GM23338 (cell line): ENCODE data around the gene SPC24.

Source experiments
- EZH2 ChIP-seq: fragments of 200-600 bp; sonication (generic); IDR thresholded peaks from one replicate; pipeline ENCODE4 v1.8.0; 2017; ENCODE audit warnings: antibody characterized with exemption, mild to moderate bottlenecking, low read depth; ENCODE audit not compliant: unreplicated experiment
- EZH2phosphoT487 ChIP-seq: fragments of 200-600 bp; sonication (generic); IDR thresholded peaks from one replicate; pipeline ENCODE4 v1.8.1; 2018; ENCODE audit warnings: antibody characterized with exemption; ENCODE audit not compliant: unreplicated experiment
- JUNB ChIP-seq: IDR thresholded peaks from one replicate; pipeline ENCODE4 v1.6.1; 2016; ENCODE audit warnings: antibody characterized with exemption; ENCODE audit not compliant: unreplicated experiment
- NANOG ChIP-seq: IDR thresholded peaks from 2 replicates; pipeline ENCODE4 v1.6.1; 2016; ENCODE audit warnings: antibody characterized with exemption, borderline replicate concordance
- POLR2AphosphoS5 ChIP-seq: IDR thresholded peaks from 2 replicates; pipeline ENCODE4 v1.6.1; 2016; ENCODE audit warnings: antibody characterized with exemption, low read depth
- ZNF331 ChIP-seq: fragments of 250-450 bp; sonication (Bioruptor Pico); IDR thresholded peaks from 2 replicates; pipeline ENCODE4 v1.5.0; 2020; ENCODE audit warnings: low read depth, mild to moderate bottlenecking, moderate library complexity
- TF ChIP-seq, protein P1 (sequence below), 2 experiments: fragments of 200-600 bp in 1 of 2; sonication (generic) in 1 of 2; conservative IDR thresholded peaks; 2 replicates each; pipeline versions ENCODE4 v1.5.1 to v1.6.1; 2016 to 2017; ENCODE audit warnings: antibody characterized with exemption in 2 of 2, low read depth in 2 of 2, mild to moderate bottlenecking in 2 of 2, moderate library complexity in 1 of 2
- TF ChIP-seq, protein P2 (sequence below): IDR thresholded peaks from one replicate; pipeline ENCODE4 v1.6.1; 2018; ENCODE audit warnings: antibody characterized with exemption; ENCODE audit not compliant: unreplicated experiment
- TF ChIP-seq, protein P3 (sequence below): fragments of 250-450 bp; sonication (Bioruptor Pico); IDR thresholded peaks from 2 replicates; pipeline ENCODE4 v1.5.0; 2020; ENCODE audit warnings: mild to moderate bottlenecking, moderate library complexity

DNA sequence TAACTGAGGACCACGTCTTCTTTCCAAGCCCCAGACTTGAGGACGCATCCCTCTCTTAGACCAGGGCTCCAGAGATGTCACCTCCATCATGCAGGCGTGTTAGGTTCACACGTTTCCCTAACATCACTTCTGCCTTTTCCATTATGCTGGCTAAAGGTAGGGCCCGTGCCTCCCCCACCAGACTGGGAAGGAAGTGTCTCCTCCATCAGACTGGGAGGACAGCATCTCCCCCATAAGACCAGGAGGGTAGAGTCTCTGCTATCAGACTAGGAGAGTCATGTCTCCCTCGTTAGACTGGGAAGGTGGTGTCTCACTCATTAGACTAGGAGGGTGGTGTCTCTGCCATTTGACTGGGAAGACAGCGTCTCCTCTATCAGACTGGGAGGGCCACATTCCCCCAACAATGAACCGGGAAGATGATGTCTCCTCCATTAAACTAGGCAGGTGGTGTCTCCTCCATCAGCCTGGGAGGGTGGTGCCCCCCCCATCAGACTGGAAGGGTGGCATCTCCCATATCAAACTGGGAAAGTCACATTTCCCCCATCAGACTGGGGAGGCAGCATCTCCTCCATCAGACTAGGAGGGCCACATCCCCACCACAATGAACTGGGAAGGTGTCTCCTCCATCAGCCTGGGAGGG is 18.1 kb upstream of the SPC24 start:
- TF ChIP-seq POLR2AphosphoS5 (no peak), EZH2 (no peak), EZH2phosphoT487 (no peak), NANOG (no peak), ZNF331 (no peak), JUNB (no peak)
- TF ChIP-seq, protein P1, sequence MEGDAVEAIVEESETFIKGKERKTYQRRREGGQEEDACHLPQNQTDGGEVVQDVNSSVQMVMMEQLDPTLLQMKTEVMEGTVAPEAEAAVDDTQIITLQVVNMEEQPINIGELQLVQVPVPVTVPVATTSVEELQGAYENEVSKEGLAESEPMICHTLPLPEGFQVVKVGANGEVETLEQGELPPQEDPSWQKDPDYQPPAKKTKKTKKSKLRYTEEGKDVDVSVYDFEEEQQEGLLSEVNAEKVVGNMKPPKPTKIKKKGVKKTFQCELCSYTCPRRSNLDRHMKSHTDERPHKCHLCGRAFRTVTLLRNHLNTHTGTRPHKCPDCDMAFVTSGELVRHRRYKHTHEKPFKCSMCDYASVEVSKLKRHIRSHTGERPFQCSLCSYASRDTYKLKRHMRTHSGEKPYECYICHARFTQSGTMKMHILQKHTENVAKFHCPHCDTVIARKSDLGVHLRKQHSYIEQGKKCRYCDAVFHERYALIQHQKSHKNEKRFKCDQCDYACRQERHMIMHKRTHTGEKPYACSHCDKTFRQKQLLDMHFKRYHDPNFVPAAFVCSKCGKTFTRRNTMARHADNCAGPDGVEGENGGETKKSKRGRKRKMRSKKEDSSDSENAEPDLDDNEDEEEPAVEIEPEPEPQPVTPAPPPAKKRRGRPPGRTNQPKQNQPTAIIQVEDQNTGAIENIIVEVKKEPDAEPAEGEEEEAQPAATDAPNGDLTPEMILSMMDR (conservative IDR thresholded peaks at IDR 0.05; ENCODE audit: low read depth in 2 of 2) = no peak
- TF ChIP-seq, protein P2, sequence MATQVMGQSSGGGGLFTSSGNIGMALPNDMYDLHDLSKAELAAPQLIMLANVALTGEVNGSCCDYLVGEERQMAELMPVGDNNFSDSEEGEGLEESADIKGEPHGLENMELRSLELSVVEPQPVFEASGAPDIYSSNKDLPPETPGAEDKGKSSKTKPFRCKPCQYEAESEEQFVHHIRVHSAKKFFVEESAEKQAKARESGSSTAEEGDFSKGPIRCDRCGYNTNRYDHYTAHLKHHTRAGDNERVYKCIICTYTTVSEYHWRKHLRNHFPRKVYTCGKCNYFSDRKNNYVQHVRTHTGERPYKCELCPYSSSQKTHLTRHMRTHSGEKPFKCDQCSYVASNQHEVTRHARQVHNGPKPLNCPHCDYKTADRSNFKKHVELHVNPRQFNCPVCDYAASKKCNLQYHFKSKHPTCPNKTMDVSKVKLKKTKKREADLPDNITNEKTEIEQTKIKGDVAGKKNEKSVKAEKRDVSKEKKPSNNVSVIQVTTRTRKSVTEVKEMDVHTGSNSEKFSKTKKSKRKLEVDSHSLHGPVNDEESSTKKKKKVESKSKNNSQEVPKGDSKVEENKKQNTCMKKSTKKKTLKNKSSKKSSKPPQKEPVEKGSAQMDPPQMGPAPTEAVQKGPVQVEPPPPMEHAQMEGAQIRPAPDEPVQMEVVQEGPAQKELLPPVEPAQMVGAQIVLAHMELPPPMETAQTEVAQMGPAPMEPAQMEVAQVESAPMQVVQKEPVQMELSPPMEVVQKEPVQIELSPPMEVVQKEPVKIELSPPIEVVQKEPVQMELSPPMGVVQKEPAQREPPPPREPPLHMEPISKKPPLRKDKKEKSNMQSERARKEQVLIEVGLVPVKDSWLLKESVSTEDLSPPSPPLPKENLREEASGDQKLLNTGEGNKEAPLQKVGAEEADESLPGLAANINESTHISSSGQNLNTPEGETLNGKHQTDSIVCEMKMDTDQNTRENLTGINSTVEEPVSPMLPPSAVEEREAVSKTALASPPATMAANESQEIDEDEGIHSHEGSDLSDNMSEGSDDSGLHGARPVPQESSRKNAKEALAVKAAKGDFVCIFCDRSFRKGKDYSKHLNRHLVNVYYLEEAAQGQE = no peak
- TF ChIP-seq, protein P3, sequence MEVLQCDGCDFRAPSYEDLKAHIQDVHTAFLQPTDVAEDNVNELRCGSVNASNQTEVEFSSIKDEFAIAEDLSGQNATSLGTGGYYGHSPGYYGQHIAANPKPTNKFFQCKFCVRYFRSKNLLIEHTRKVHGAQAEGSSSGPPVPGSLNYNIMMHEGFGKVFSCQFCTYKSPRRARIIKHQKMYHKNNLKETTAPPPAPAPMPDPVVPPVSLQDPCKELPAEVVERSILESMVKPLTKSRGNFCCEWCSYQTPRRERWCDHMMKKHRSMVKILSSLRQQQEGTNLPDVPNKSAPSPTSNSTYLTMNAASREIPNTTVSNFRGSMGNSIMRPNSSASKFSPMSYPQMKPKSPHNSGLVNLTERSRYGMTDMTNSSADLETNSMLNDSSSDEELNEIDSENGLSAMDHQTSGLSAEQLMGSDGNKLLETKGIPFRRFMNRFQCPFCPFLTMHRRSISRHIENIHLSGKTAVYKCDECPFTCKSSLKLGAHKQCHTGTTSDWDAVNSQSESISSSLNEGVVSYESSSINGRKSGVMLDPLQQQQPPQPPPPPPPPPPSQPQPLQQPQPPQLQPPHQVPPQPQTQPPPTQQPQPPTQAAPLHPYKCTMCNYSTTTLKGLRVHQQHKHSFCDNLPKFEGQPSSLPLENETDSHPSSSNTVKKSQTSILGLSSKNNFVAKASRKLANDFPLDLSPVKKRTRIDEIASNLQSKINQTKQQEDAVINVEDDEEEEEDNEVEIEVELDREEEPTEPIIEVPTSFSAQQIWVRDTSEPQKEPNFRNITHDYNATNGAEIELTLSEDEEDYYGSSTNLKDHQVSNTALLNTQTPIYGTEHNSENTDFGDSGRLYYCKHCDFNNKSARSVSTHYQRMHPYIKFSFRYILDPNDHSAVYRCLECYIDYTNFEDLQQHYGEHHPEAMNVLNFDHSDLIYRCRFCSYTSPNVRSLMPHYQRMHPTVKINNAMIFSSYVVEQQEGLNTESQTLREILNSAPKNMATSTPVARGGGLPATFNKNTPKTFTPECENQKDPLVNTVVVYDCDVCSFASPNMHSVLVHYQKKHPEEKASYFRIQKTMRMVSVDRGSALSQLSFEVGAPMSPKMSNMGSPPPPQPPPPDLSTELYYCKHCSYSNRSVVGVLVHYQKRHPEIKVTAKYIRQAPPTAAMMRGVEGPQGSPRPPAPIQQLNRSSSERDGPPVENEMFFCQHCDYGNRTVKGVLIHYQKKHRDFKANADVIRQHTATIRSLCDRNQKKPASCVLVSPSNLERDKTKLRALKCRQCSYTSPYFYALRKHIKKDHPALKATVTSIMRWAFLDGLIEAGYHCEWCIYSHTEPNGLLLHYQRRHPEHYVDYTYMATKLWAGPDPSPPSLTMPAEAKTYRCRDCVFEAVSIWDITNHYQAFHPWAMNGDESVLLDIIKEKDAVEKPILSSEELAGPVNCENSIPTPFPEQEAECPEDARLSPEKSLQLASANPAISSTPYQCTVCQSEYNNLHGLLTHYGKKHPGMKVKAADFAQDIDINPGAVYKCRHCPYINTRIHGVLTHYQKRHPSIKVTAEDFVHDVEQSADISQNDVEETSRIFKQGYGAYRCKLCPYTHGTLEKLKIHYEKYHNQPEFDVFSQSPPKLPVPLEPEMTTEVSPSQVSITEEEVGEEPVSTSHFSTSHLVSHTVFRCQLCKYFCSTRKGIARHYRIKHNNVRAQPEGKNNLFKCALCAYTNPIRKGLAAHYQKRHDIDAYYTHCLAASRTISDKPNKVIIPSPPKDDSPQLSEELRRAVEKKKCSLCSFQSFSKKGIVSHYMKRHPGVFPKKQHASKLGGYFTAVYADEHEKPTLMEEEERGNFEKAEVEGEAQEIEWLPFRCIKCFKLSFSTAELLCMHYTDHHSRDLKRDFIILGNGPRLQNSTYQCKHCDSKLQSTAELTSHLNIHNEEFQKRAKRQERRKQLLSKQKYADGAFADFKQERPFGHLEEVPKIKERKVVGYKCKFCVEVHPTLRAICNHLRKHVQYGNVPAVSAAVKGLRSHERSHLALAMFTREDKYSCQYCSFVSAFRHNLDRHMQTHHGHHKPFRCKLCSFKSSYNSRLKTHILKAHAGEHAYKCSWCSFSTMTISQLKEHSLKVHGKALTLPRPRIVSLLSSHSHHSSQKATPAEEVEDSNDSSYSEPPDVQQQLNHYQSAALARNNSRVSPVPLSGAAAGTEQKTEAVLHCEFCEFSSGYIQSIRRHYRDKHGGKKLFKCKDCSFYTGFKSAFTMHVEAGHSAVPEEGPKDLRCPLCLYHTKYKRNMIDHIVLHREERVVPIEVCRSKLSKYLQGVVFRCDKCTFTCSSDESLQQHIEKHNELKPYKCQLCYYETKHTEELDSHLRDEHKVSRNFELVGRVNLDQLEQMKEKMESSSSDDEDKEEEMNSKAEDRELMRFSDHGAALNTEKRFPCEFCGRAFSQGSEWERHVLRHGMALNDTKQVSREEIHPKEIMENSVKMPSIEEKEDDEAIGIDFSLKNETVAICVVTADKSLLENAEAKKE (CRISPR knock-in tag) = no peak
